Effector memory CD8-positive, alpha-beta T cell (primary cell): Measurements from ENCODE around the gene KMT2A.
A peak's percentile ranks its signal among the peaks of the same experiment; 100 is the strongest.
"Not testable (repeated sequence)": the region's sequence is repeated elsewhere in the genome, so short reads cannot be mapped to it uniquely, and the experiment has no call there.

Experiments used
- ATAC-seq: fragments of 150-1000 bp; cut with Tn5 transposase; replicated peaks from 2 replicates; pipeline ENCODE4 v1.10.0; 2021; ENCODE audit warnings: mild to moderate bottlenecking, moderate library complexity
- DNase-seq, 3 experiments: peaks; one replicate each; pipeline ENCODE4 v3.0.0; 2021
- H3K27ac Mint-ChIP-seq, 2 donors: one replicate each; pipeline ENCODE4 v1.8.0; 2022; ENCODE audit warnings: mild to moderate bottlenecking in 2 of 2, mixed read lengths in 2 of 2, moderate library complexity in 2 of 2
- H3K27me3 Mint-ChIP-seq, 2 donors: one replicate each; pipeline ENCODE4 v1.8.0; 2022; ENCODE audit warnings: mixed read lengths in 2 of 2
- H3K36me3 Mint-ChIP-seq: one replicate; pipeline ENCODE4 v1.8.0; 2022; ENCODE audit warnings: mild to moderate bottlenecking, moderate library complexity, mixed read lengths; ENCODE audit not compliant: insufficient read depth
- H3K4me1 Mint-ChIP-seq, 2 donors: one replicate each; pipeline ENCODE4 v1.8.0; 2022; ENCODE audit warnings: low read depth in 2 of 2, mixed read lengths in 2 of 2
- H3K4me3 Mint-ChIP-seq, 2 donors: one replicate each; pipeline ENCODE4 v1.8.0; 2022; ENCODE audit warnings: mild to moderate bottlenecking in 2 of 2, mixed read lengths in 2 of 2, moderate library complexity in 2 of 2
- H3K9me3 Mint-ChIP-seq, 2 donors: one replicate each; pipeline ENCODE4 v1.8.0; 2022; ENCODE audit warnings: mixed read lengths in 2 of 2

The KMT2A gene

GRCh38 chr11:118438314-118438931, 2.1 kb downstream of the KMT2A start:
- no peaks in the 10 kb centered on the region for H3K27me3 Mint-ChIP-seq
- peak; percentile 35 to 53 (median 36) for DNase-seq
- H3K27ac Mint-ChIP-seq: peak overlapping the region; percentile 97 to 98
- H3K4me3 Mint-ChIP-seq: peak overlapping the region; percentile 98
- H3K36me3 Mint-ChIP-seq: peaks cover 40% of the 10 kb centered on the region
- ATAC-seq: peak; percentile 20
- H3K9me3 Mint-ChIP-seq: no peaks in the 10 kb centered on the region
- peaks cover 58 to 80% of the 10 kb centered on the region in 2 donors for H3K4me1 Mint-ChIP-seq

DNA sequence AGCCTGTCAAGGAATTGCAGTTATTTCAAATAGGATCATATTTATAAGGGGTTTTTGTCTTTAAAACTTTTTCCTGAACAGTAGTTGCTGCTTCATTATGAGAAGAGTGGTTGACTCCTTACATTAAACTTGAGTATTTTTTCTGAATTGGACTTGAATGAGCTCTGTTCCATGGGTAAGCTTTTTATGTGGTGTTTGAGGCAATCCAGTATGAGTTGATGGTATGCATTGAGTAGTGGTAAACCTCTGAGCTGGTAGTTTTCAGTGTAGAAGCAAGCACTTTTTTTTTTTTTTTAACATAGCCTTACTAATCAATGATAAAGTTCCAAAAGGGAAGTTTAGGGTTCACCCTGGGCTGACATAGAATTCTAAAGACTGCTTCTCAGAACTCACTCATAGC, 3.4 kb downstream of the KMT2A start:
- Mint-ChIP-seq H3K4me1 (peaks cover 63 to 82% of the 10 kb centered on the region in 2 donors), H3K27me3 (no peaks in the 10 kb centered on the region), H3K36me3 (peaks cover 35% of the 10 kb centered on the region), H3K9me3 (no peaks in the 10 kb centered on the region), H3K4me3 (peak overlapping the region; percentile 29 to 98), H3K27ac (peak overlapping the region; percentile 79 to 98)
- ATAC-seq: no peak
- no peak for DNase-seq

DNA sequence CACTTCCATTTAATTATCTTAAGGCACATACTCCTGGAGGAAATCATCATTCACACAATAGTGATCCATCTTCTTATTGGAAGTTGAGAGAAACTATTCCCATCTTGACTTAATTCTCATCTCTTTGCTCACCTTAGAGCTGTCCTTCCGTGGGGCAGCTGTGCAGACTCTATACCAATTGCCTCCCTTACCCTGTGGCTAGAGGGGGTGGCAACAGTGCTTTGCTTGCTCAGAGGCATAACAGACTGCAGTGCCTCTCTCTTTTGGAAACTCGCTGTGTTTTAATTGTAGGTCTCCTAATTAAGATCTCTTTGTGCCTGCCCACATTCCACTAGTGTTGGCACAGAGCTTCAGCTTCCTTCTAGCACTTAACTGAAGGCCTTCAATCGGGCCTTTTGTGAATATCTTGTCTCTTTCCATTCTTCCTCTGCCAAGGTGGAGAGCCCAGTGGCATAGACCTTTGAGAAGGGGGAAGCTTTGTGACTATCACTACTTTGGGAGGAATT, 5.5 kb downstream of the KMT2A start:
- DNase-seq (no peak), ATAC-seq (no peak)
- no peaks in the 10 kb centered on the region for H3K27me3 Mint-ChIP-seq
- peak overlapping the region; percentile 38 to 69 for H3K4me3 Mint-ChIP-seq
- H3K9me3 Mint-ChIP-seq: no peaks in the 10 kb centered on the region
- H3K36me3 Mint-ChIP-seq: peaks cover 27% of the 10 kb centered on the region
- peaks cover 72 to 92% of the 10 kb centered on the region in 2 donors for H3K4me1 Mint-ChIP-seq
- peak overlapping the region; percentile 11 to 98 for H3K27ac Mint-ChIP-seq

- ATAC-seq (no peak), DNase-seq (no peak)
- peaks cover 73 to 94% of the 10 kb centered on the region in 2 donors for H3K4me1 Mint-ChIP-seq
- H3K27me3 Mint-ChIP-seq: no peaks in the 10 kb centered on the region
- H3K27ac Mint-ChIP-seq: peak overlapping the region; percentile 11 to 98
- H3K4me3 Mint-ChIP-seq: peak overlapping the region; percentile 38 to 69
- no peaks in the 10 kb centered on the region for H3K9me3 Mint-ChIP-seq
- H3K36me3 Mint-ChIP-seq: peaks cover 22% of the 10 kb centered on the region
Measured at GRCh38 chr11:118442301-118442700, 6.0 kb downstream of the KMT2A start.

DNA sequence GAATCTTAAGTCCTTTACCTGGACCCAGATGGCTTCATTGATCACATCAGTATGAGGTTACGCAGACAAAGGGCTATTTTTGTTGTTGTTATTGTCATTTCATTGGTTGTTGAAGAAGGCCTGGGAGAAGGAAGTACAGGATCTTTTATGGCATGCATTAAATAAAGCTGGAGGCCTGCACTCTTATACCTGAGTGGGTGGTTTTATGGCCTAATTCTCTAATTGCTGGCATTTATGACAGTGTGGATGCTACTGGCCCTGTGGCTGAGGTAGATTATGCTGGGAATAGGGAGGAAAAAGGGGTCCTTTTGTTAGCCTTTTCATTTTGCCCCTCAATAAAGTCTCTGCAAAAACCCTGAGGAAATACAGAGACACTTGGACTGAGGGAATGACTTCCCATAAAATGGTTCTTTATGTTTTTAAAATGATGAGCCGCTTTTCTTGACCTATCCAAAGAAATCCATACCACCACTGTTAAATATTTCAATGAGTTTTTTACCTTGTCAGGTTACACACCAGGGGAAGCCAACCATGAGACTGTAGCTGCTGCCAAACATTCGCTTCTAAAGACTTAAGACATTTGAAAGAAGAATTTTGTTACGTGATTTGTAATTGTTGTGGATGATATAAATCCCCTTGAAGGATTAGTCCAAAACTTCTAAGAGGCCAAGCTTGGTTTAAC, 6.8 kb downstream of the KMT2A start:
- Mint-ChIP-seq H3K9me3 (no peaks in the 10 kb centered on the region), H3K4me1 (peaks cover 73 to 94% of the 10 kb centered on the region in 2 donors), H3K4me3 (peak overlapping the region; percentile 38 to 69), H3K27me3 (no peaks in the 10 kb centered on the region), H3K27ac (peak overlapping the region; percentile 11 to 98), H3K36me3 (peaks cover 19% of the 10 kb centered on the region)
- ATAC-seq: no peak
- DNase-seq: no peak

GRCh38 chr11:118443590-118444218, 7.4 kb downstream of the KMT2A start:
- H3K4me3 Mint-ChIP-seq: peak overlapping the region; percentile 31 to 69
- peaks cover 71 to 90% of the 10 kb centered on the region in 2 donors for H3K4me1 Mint-ChIP-seq
- ATAC-seq (peak; percentile 45), DNase-seq (no peak)
- no peaks in the 10 kb centered on the region for H3K27me3 Mint-ChIP-seq
- H3K9me3 Mint-ChIP-seq: no peaks in the 10 kb centered on the region
- H3K36me3 Mint-ChIP-seq: peaks cover 13% of the 10 kb centered on the region
- H3K27ac Mint-ChIP-seq: peak overlapping the region; percentile 42 to 98

DNA sequence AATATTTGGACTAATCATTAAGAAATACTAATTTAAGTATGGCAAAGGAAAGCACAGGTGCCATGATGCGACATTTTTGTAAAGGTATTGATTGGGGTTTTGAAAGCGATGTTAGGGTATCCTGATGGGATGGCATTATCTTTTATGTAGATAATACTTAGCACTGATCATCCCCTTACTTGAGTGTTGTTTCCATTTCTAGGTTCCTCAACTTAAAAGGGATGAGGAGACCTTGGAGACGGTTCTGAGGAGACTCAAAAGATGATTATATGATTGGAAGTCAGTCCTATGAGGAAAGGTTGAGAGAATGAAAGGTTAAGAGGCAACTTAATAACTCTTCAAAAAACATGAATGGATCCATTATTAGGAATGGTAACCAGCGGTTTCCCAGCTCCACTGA, 11.1 kb downstream of the KMT2A start:
- Mint-ChIP-seq H3K4me1 (peaks cover 58 to 65% of the 10 kb centered on the region in 2 donors), H3K27ac (peak overlapping the region in 1 of 2 donors; percentile 15), H3K27me3 (no peaks in the 10 kb centered on the region), H3K36me3 (peaks cover 24% of the 10 kb centered on the region), H3K9me3 (no peaks in the 10 kb centered on the region), H3K4me3 (peak overlapping the region in 1 of 2 donors; percentile 25)
- no peak for ATAC-seq
- no peak for DNase-seq

DNA sequence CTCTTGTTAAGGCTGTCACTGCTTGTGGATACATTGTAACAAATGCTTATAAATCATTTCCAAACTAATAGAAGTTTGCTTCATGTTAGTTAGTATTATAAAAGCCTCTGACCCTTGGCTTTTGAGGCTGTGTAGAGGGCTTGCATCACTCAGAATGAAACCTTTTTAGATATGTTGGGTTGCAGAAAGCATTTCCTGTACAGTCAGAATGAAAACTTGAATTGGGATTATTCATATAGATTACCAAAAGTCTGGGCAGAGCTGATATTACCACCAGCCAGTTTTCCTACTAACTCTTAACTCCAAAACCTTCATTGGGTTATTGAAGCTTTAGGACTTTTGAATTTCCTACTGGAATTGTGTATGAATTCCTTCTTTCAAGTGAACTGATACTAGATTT, 12.0 kb downstream of the KMT2A start:
- H3K9me3 Mint-ChIP-seq: no peaks in the 10 kb centered on the region
- no peaks in the 10 kb centered on the region for H3K27me3 Mint-ChIP-seq
- peak; percentile 42 for ATAC-seq
- H3K4me3 Mint-ChIP-seq: no peak overlapping the region
- peaks cover 56 to 63% of the 10 kb centered on the region in 2 donors for H3K4me1 Mint-ChIP-seq
- DNase-seq: no peak
- H3K27ac Mint-ChIP-seq: no peak overlapping the region
- peaks cover 29% of the 10 kb centered on the region for H3K36me3 Mint-ChIP-seq

DNA sequence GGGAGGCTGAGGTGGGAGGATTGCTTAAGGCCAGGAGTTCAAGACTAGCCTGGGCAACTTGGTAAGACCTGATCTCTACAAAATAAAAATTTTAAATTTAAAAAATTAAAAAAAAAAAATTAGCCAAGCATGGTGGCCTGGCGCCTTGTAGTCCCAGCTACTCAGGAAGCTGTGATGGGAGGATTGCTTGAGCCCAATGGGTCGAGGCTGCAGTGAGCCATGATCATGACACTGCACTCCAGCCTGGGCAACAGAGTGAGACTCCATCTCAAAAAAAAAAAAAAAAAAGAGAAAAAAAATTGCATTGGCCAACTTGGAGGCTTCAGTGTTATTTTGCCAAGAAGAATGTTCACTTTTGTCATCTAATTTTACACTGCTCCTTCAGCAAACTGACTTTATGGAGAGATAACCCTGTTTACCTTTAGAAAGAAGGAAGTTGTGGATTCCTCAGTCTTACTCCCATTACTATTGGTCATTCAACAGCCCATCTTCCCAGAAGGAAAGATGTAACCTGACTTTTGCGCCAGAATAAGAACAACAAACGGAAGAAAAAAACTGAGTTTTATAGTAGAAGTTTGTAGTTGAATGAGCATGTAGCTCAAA, 13.1 kb downstream of the KMT2A start:
- ATAC-seq (no peak), DNase-seq (no peak)
- Mint-ChIP-seq H3K4me1 (peaks cover 55 to 62% of the 10 kb centered on the region in 2 donors), H3K9me3 (no peaks in the 10 kb centered on the region), H3K27me3 (no peaks in the 10 kb centered on the region), H3K36me3 (peaks cover 29% of the 10 kb centered on the region), H3K4me3 (no peak overlapping the region), H3K27ac (peak overlapping the region in 1 of 2 donors; percentile 76)

GRCh38 chr11:118450451-118450850, 14.2 kb downstream of the KMT2A start:
- DNase-seq (no peak), ATAC-seq (no peak)
- Mint-ChIP-seq H3K9me3 (no peaks in the 10 kb centered on the region), H3K36me3 (peaks cover 32% of the 10 kb centered on the region), H3K27ac (peak overlapping the region in 1 of 2 donors; percentile 31), H3K4me1 (peaks cover 48 to 58% of the 10 kb centered on the region in 2 donors), H3K27me3 (no peaks in the 10 kb centered on the region), H3K4me3 (peak overlapping the region in 1 of 2 donors; percentile 21)

DNA sequence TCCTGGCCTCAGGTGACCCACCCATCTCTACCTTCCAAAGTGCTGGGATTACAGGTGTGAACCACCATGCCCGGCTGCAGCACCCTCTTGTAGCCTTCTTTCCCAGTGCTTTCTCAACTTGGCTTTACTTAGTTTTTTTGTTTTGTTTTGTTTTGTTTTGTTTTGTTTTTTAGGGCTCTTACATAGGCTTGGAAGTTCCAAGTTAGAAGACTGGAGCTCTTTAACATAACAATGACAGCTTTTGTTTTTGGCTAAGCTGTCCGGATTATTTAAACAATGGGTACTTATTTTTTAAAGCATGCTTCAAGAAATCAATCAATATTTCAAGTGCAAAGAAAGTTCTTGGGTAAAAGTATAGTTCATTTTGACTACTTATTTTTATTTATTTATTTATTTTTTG, 25.9 kb downstream of the KMT2A start:
- Mint-ChIP-seq H3K4me3 (no peak overlapping the region), H3K27ac (no peak overlapping the region), H3K4me1 (peaks cover 16 to 40% of the 10 kb centered on the region in 2 donors), H3K36me3 (peaks cover 20% of the 10 kb centered on the region), H3K27me3 (no peaks in the 10 kb centered on the region), H3K9me3 (no peaks in the 10 kb centered on the region)
- ATAC-seq (no peak), DNase-seq (no peak)

GRCh38 chr11:118468968-118469367, 32.7 kb downstream of the KMT2A start:
- peaks cover 44% of the 10 kb centered on the region for H3K36me3 Mint-ChIP-seq
- not testable (repeated sequence) for H3K27me3 Mint-ChIP-seq, H3K9me3 Mint-ChIP-seq, H3K4me3 Mint-ChIP-seq, ATAC-seq, DNase-seq
- H3K27ac Mint-ChIP-seq: peak overlapping the region; percentile 15 to 93
- peaks cover 19 to 44% of the 10 kb centered on the region in 2 donors for H3K4me1 Mint-ChIP-seq

- Mint-ChIP-seq H3K9me3 (no peaks in the 10 kb centered on the region), H3K36me3 (peaks cover 51% of the 10 kb centered on the region), H3K27ac (peak overlapping the region; percentile 55 to 93), H3K4me1 (peaks cover 17 to 38% of the 10 kb centered on the region in 2 donors), H3K4me3 (no peak overlapping the region), H3K27me3 (no peaks in the 10 kb centered on the region)
- ATAC-seq (no peak), DNase-seq (no peak)
Measured at GRCh38 chr11:118471030-118471429, 34.7 kb downstream of the KMT2A start.
